GM19467 (cell line): ENCODE data around the gene GOLGA6D.
A peak's percentile ranks its signal among the peaks of the same experiment; 100 is the strongest.
"Not testable (repeated sequence)": the region's sequence is repeated elsewhere in the genome, so short reads cannot be mapped to it uniquely, and the experiment has no call there.

Source experiments
- ATAC-seq: cut with Tn5 transposase; IDR thresholded peaks from one replicate; pipeline ENCODE4 v1.9.1; 2021; ENCODE audit warnings: mild to moderate bottlenecking, moderate library complexity; ENCODE audit not compliant: unreplicated experiment

GOLGA6D gene

DNA sequence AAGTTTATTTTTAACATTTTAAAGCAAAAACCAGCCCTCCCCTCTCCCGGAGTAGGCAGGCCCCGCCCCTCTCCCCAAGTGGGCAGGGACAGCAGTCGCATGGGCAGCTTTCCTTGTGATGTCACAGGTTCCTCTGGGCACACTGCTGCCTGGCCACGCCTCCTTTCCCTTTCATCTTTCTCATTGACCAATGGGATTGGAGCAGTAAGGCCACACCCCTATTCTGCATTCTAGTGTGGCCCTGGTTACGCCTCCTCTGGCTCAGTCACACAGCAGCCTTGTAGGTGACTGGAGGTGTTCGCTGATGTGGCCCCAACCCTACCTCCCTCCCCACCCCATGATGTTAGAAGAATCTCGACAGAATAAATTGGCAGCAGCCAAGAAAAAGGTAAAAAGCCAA, at the start of gene GOLGA6D:
TSS of gene GOLGA6D (plus strand) at position 264 of the 400 bp plus-strand sequence. CDS start at position 305, 41 bp downstream.
- not testable (repeated sequence) for ATAC-seq

DNA sequence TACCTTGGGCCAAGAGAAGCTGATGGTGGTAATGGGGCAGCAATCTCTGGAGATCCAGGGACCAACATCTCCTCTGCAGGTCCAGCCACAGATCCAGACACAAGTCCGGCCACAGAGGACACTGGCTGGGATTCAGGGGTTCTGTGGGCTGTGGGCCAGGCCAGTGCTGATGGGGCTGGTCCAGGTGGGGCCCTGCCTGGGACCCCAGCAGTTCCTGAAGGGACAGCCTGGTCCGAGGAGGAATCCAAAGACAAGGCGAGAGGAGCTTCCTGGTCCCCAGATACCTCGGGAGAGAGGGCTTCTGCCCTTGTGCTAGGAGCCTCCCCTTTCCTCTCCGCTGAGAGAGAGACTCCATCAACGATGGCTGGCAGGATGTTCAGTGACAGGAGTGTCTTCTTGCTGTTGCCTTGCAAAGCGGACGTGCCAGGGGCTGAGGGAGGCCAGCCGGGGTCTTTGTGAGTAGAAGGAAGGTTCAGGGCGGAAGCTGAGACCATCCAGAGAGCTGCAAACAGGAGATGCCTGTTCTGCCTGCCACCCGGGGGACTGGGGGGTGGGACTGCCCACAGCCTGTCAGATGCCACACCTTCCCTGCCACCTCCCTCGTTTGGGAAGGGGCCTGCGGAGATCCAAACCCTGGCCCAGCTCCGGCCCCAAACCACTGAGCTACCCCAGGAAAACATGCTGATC, 49.0 kb upstream of the GOLGA6D start:
- ATAC-seq, result no peak

DNA sequence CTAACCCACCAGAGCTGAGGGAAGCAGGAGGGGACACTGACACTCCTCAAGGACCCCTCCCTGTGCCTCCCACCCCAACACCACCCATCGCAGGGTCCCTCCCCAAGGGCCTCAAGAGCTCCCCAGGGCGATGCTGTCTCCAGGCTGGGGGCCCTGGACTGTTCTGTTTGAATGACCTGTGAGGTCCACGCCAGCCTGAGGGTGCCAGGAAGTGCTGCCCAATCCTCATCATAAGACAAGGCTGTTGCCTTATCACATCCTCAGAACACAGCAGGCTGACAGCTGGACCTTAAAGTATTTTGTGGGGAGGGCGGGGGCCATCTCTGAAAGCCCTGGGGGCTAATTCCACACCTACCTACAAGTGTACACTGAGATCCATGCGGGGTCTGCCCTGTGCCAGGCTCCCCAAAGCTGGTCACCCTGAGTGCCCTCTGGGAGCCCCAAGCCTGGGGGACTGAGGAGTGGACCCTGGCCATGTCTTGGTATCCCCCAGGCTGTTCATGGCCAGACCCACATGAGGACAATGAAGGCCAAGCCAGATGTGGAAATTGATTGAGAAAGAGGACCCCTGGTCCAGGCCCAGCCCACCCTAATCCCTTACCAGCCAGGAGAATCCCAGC, 48.3 kb upstream of the GOLGA6D start:
- ATAC-seq, result no peak

- ATAC-seq, result no peak
Measured at GRCh38 chr15:75235051-75235673, 47.5 kb upstream of the GOLGA6D start.

- ATAC-seq, result no peak
Measured at GRCh38 chr15:75235760-75236729, 46.6 kb upstream of the GOLGA6D start.

GRCh38 chr15:75237316-75237982, 45.2 kb upstream of the GOLGA6D start:
- ATAC-seq, result no peak

DNA sequence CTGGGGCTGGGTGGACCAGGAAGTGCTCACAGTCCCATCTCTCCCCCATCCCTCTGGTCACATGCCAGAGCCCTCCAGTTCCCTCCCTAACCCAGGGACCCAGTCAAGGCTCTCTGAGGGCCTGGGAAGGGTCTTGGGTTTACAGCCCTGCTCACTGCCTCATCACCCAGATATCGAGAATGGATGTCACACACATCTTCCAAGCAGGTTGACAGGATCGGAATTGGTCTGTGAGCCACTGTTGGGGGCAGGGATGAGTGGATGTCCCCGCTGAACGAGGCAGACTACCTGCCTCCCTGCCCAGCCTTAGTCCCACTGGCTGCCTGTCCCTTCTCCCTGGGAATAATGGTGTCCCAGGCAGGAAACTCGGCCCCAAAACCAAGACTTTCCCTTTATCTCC, 44.5 kb upstream of the GOLGA6D start:
- no peak for ATAC-seq

GRCh38 chr15:75245741-75246140, 36.9 kb upstream of the GOLGA6D start:
- ATAC-seq, result not testable (repeated sequence)

- ATAC-seq, result not testable (repeated sequence)
Measured at GRCh38 chr15:75248991-75249390, 33.6 kb upstream of the GOLGA6D start.

GRCh38 chr15:75249726-75250125, 32.9 kb upstream of the GOLGA6D start:
- ATAC-seq, result no peak

- not testable (repeated sequence) for ATAC-seq
Measured at GRCh38 chr15:75251343-75251742, 31.3 kb upstream of the GOLGA6D start.

GRCh38 chr15:75252285-75252684, 30.4 kb upstream of the GOLGA6D start:
- not testable (repeated sequence) for ATAC-seq

GRCh38 chr15:75258034-75258433, 24.6 kb upstream of the GOLGA6D start, which contains the start of gene GOLGA6C:
TSS of gene GOLGA6C (plus strand) at chr15:75258334. CDS start at chr15:75258599, 265 bp downstream.
- not testable (repeated sequence) for ATAC-seq

GRCh38 chr15:75258620-75259343, 23.9 kb upstream of the GOLGA6D start:
- not testable (repeated sequence) for ATAC-seq

DNA sequence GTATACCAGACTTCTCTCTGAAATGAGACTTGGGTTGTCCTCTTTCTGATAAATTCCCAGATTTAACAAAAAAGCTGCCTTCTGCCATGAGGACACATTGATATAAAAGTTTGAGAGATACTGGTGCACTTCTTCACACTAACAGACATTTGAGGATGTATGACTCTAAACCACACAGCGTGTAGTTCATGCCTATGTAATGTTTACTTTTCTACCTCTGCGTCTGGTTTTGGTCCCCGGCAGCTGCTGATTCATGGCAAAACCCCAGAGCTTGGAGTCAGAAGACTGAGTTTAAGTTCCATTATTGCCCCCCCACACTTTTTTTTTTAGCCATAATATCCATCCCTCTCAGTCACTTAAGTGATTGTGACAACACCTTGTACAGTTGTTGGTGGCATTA, 22.8 kb upstream of the GOLGA6D start:
- ATAC-seq, result not testable (repeated sequence)

- ATAC-seq, result not testable (repeated sequence)
Measured at GRCh38 chr15:75273751-75274359, 8.8 kb upstream of the GOLGA6D start.

DNA sequence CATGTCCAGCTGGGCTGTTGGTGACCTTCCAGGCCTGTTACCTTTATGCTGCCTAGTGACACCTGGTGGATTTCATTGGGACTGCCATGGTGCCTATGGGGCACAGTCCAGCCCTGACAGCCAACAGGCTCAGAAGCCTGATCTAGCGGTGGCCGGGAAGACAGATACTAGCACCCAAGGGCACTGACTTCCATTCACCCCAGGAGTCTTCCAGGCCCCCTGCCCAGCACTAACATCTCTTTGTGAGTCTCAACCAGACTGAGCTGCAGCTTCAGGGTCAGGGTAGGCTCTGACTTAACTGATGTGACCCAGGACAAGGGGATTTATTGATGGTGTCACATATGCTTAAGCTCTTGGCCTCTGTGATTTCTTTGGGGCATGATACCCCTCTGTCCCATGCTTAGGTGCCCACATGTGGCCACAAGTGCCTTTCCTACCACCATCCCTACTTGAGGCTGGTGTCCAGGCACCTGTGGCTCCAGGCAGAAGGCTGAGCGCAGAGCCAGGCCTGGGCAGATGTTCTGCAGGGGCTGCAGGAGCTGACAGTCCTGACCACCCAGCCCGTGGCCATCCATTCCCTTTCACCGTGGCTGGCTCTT, 8.0 kb upstream of the GOLGA6D start:
- ATAC-seq, result peak; percentile 84

DNA sequence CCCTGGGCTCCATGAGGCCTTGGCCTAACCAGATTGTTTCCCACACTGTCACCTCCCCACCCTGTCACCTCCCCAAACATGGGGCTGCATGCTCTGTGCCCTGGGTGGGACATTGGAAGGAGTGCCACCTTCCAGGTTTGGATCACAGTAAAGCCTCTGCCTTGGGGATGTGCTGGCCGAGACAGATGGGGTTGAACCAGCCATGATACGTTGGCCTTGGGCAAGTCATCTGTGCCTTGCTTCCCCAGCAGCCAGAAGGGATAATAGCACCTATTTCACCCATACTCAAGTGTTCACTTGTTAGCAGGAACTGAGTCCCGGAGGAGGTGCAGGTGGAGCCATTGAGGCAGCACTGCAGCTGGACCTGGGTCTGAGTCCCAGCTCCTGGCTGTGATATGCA, 7.0 kb upstream of the GOLGA6D start:
- not testable (repeated sequence) for ATAC-seq

DNA sequence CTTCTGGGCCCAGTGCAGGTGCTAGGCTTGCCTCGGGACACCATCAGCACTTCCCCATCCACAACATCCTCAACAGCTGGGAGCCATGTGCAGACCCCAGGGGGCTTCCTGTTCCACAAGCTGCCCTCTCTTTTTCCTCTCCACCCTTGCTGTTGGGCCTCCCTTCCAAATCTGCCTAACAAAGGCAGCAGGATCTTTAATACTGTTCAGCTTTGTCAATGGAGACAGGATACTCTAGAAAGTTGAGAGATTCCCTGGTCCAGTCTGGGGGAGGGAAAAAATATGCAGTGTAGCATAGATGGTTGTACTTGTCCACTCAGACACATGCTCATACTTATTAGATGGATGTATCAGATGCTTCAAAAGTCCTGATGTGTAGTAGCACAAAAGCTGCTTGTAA, 4.1 kb upstream of the GOLGA6D start:
- not testable (repeated sequence) for ATAC-seq
